Ovary (tissue), 9 donors: ENCODE measurements around the gene PPDPF. TPM values are rescaled to one million over a fixed set of nuclear protein-coding genes. Genes with fewer than 3 reads are reported as not detected.
A peak's percentile ranks its signal among the peaks of the same experiment; 100 is the strongest.

Experiments used
- DNase-seq, 5 donors: peaks; one replicate each; pipeline ENCODE4 v3.0.0-alpha.2; 2019 to 2020
- H3K27ac ChIP-seq, 2 donors: fragments of 200-600 bp; one replicate each; pipeline versions ENCODE4 v1.5.1 to v1.8.0; 2019 to 2022
- H3K27me3 ChIP-seq: fragments of 200-600 bp; one replicate; pipeline ENCODE4 v1.8.0; 2022
- H3K36me3 ChIP-seq: fragments of 200-600 bp; sonication (generic); one replicate; pipeline ENCODE4 v1.5.1; 2019
- H3K4me1 ChIP-seq: one replicate; pipeline ENCODE4 v1.8.1; 2013; ENCODE audit warnings: mild to moderate bottlenecking, moderate library complexity; ENCODE audit not compliant: insufficient read depth
- H3K4me3 ChIP-seq: fragments of 200-600 bp; sonication (generic); one replicate; pipeline ENCODE4 v1.5.1; 2017
- H3K9me3 ChIP-seq, 2 donors: fragments of 200-600 bp in 1 of 2; sonication (generic) in 1 of 2; one replicate each; pipeline versions ENCODE4 v1.5.1 to v1.8.1; 2013 to 2019; ENCODE audit warnings: mild to moderate bottlenecking in 1 of 2, moderate library complexity in 1 of 2
- EP300 ChIP-seq: sonication (generic); formaldehyde crosslinking; IDR thresholded peaks from one replicate; pipeline ENCODE4 v1.6.1; 2017; ENCODE audit warnings: antibody characterized with exemption
- POLR2A ChIP-seq: fragments of 450-650 bp; IDR thresholded peaks from one replicate; pipeline ENCODE4 v1.6.1; 2017; ENCODE audit warnings: antibody characterized with exemption, mild to moderate bottlenecking, moderate library complexity
- WGBS, 3 donors: extraction: QIAGEN DNeasy Blood & Tissue Kit in 1 of 3; methylation state at CpG; one replicate each; pipeline versions ENCODE4 v1.1.5 to v1.1.7; 2013 to 2017; 5-methylcytosine and 5-hydroxymethylcytosine counted together
- intact Hi-C, 4 donors: fragments of 100-400 bp; cut with DNase I; formaldehyde crosslinking; loops; one replicate each; pipeline versions ENCODE4 v1.11.0 to v1.15.1; 2022 to 2023
- polyA plus RNA-seq, 2 donors: library from polyadenylated mRNA; stranded (reverse); fragments of 200-250 nt in 1 of 2; fragments of 350-450 nt in 1 of 2; fragmentation: Illumina TruSeq in 1 of 2; extraction: RNeasy Lipid Tissue Mini Kit (QIAGEN cat#74804) in 1 of 2; gene quantifications; one replicate each; pipeline ENCODE4 v1.2.3, GENCODE V29; 2013 to 2014
- total RNA-seq, 7 donors: library from RNA; depleted of rRNA in 2 of 7; stranded (reverse); fragments of >200 nt in 2 of 7; fragmentation: NEBNext Ultra II Directional in 3 of 7; extraction: Animal tissue kit (Norgen Biotek cat#: 25700) in 3 of 7; gene quantifications; one replicate each; pipeline versions ENCODE4 v1.1.0 to v1.2.4, GENCODE V29; 2016 to 2023
- TF ChIP-seq, protein P1 (sequence below), 3 donors: fragments of 450-650 bp in 2 of 3; fragments of 200-600 bp in 1 of 3; IDR thresholded peaks; one replicate each; pipeline versions ENCODE4 v1.5.1 to v1.8.0; 2016 to 2022; ENCODE audit warnings: antibody characterized with exemption in 3 of 3, mild to moderate bottlenecking in 1 of 3
- donor health status: DM: no; HTN: no; CAD: no; lungs with moderate emphysema.
- donor health status: DM: no; HTN: no; CAD: no.
- donor health status: Bipolar disorder and iron deficiency.
- donor health status: DM: yes; HTN: yes; CAD: no.
- donor health status: DM: no; HTN: no; CAD: no.
- donor health status: DM: yes; HTN: yes; CAD: no.

PPDPF gene
- total and polyA plus RNA-seq, 9 donors, result 4.9 to 315 (median 201) TPM

DNA sequence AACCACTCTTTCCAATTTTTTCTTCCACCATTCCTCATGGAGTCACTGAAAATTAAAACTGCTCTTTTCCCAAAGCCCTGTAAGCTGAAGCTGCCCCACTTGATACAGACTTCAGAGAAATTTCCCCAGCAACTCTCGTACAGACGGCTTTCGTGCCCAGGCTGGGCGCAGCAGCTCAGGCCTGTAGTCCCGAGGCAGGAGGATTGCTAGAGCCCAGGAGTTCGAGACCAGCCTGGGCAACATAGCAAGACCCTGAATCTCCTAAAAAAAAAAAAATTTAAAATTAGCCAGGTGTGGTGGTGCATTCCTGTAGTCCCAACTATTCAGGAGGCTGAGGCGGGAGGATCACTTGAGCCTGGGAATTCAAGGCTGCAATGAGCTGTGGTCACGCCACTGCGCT is 6.6 kb downstream of the PPDPF start:
- H3K27ac ChIP-seq, result no peak overlapping the region
- peak in 1 of 5 donors; percentile 7 for DNase-seq
- no peaks in the 10 kb centered on the region for H3K4me1 ChIP-seq
- TF ChIP-seq, protein P1, sequence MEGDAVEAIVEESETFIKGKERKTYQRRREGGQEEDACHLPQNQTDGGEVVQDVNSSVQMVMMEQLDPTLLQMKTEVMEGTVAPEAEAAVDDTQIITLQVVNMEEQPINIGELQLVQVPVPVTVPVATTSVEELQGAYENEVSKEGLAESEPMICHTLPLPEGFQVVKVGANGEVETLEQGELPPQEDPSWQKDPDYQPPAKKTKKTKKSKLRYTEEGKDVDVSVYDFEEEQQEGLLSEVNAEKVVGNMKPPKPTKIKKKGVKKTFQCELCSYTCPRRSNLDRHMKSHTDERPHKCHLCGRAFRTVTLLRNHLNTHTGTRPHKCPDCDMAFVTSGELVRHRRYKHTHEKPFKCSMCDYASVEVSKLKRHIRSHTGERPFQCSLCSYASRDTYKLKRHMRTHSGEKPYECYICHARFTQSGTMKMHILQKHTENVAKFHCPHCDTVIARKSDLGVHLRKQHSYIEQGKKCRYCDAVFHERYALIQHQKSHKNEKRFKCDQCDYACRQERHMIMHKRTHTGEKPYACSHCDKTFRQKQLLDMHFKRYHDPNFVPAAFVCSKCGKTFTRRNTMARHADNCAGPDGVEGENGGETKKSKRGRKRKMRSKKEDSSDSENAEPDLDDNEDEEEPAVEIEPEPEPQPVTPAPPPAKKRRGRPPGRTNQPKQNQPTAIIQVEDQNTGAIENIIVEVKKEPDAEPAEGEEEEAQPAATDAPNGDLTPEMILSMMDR (IDR thresholded peaks at IDR 0.05), result no peak
- no peak for TF ChIP-seq POLR2A
- no peak for TF ChIP-seq EP300
- H3K9me3 ChIP-seq, result no peaks in the 10 kb centered on the region
- H3K4me3 ChIP-seq, result no peak overlapping the region
- 65 to 75% (median 68%) methylated on average over 9 of the region's 9 CpGs for WGBS, 3 donors
- no peaks in the 10 kb centered on the region for H3K36me3 ChIP-seq
- no peaks in the 10 kb centered on the region for H3K27me3 ChIP-seq
- intact Hi-C loops, result no loop called here

DNA sequence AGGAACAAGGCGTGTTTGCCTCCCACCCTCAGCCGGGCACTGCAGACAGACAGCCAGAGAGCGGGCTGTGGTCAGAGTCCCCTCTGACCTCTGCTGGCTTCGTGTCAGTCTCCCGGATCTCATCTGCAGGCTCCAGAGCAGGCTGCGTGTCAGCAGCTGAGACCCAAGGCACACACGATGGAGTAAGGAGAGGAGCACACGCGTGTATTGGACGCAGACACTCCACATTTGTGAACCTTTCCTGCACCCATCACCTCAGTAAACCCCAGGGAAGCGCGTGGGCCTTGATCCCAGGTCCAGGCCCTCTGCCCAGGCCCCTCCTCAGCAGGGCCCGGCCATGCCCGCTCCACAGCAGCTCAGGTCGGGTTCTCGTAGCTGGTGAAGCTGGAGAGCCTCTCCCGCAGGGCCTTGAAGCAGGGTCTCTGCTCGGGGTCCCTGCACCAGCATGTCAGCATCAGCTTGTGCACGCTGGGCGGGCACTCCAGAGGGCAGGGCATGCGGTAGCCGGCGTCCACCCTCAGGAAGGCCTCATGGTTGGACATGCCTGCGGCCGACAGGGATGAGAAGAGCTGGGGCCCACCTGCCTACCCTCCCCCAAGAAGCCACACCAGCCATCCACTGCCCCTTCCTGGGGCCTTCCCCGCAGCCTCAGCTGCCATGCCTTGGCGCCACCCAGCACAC is 8.8 kb downstream of the PPDPF start:
- Histone ChIP-seq H3K27ac (no peak overlapping the region), H3K4me1 (no peaks in the 10 kb centered on the region), H3K9me3 (no peaks in the 10 kb centered on the region), H3K36me3 (no peaks in the 10 kb centered on the region), H3K4me3 (no peak overlapping the region), H3K27me3 (no peaks in the 10 kb centered on the region)
- 55 to 71% (median 65%) methylated on average over 27 of the region's 27 CpGs for WGBS, 3 donors
- peak in 1 of 5 donors; percentile 21 for DNase-seq
- intact Hi-C loops, result no loop called here
- TF ChIP-seq POLR2A (no peak), EP300 (no peak)
- TF ChIP-seq, protein P1 (IDR thresholded peaks at IDR 0.05), result no peak

DNA sequence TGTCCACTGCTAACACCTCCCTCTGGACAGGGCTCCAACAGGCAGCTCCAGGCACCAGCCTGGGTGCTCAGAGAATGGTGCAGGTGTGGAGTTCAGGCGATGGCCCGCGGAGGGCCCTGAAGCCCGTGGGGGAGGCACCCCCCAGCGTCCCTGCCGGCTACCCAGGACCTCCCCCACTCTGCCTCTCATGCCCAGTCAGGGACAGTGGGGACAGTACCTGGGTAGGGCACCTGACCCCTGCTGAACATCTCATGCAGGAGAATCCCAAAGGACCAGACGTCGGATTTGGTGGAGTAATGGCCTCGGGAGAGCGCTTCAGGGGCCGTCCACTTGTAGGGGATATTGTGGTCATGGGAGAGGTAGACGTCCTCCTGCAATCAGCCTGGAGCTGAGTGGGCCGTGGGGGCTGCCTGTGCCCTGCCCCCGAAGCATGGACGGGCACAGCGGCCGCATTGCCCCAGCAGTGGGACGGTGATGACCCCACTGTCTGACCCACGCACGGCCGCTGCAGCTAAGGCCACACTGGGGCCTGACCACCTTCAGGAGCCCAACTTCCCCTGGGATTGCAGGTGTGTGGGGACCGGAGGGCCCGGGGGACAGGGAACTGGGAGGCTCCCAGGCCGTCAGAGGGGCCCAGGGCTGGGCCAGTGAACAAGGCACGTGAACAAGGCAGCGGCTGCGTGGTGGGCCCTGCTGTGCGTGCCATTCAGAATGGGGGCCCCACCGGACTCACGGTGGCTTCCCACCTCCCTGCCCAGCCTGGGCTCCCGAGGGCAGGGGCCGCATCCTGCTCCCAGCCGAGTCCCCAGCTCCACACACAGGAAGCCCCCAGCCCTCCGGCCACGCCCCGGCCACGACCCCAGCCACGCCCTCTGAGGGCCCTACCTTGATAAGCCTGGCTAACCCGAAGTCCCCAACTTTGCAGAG is 9.6 kb downstream of the PPDPF start:
- no peaks in the 10 kb centered on the region for H3K27me3 ChIP-seq

DNA sequence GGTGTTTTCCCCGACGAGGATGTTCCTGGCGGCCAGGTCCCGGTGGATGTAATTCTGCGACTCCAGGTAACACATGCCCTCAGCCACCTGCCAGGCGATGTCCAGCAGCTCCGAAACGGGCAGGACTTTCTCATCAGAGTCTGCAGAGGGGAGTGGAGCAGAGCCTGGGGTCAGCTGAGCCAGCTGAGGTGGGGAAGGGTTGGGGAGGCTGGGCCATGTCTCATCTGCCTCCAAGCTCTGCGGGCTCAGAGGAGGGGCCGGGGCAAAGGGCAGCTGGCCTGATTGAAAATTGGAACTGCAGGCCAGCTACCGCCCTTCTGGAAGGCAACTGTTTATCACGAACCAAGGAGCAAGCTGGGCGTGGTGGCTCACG is 10.2 kb downstream of the PPDPF start:
- Histone ChIP-seq H3K4me3 (no peak overlapping the region), H3K36me3 (no peaks in the 10 kb centered on the region), H3K27ac (no peak overlapping the region), H3K4me1 (no peaks in the 10 kb centered on the region), H3K27me3 (no peaks in the 10 kb centered on the region), H3K9me3 (no peaks in the 10 kb centered on the region)
- DNase-seq, result no peak
- 51 to 63% (median 58%) methylated on average over 9 to 14 of the region's 14 CpGs for WGBS, 3 donors
- TF ChIP-seq, protein P1 (IDR thresholded peaks at IDR 0.05), result no peak
- TF ChIP-seq EP300 (no peak), POLR2A (no peak)
- intact Hi-C loops, result loop anchor here in 2 of 4 donors (10.0 kb wide), 2 partner anchors 114 to 344 kb away; no protein-coding TSS in a partner anchor

More for the DNA sequence above, 9.6 kb downstream of the PPDPF start:
- Histone ChIP-seq H3K27ac (no peak overlapping the region), H3K36me3 (no peaks in the 10 kb centered on the region), H3K9me3 (no peaks in the 10 kb centered on the region), H3K4me3 (no peak overlapping the region), H3K4me1 (no peaks in the 10 kb centered on the region)
- intact Hi-C loops, result loop anchor here in 2 of 4 donors (10.0 kb wide), 2 partner anchors 115 to 345 kb away; no protein-coding TSS in a partner anchor
- DNase-seq, result peak in 1 of 5 donors; percentile 24
- TF ChIP-seq, protein P1 (IDR thresholded peaks at IDR 0.05), result no peak
- TF ChIP-seq POLR2A, result no peak
- no peak for TF ChIP-seq EP300
- WGBS, 3 donors, result 63 to 73% (median 67%) methylated on average over 30 to 39 of the region's 39 CpGs
